BE2C (cell line): ENCODE measurements around the gene SLC35D3.
"Not testable (repeated sequence)": the region's sequence is repeated elsewhere in the genome, so short reads cannot be mapped to it uniquely, and the experiment has no call there.

Experiments used
- DNase-seq: peaks from one replicate; pipeline ENCODE4 v3.0.0-alpha.2; 2020
- H3K27me3 ChIP-seq: fragments of 250-450 bp; sonication (Bioruptor Pico); 2 replicates; pipeline ENCODE4 v1.5.1; 2020; ENCODE audit warnings: mild to moderate bottlenecking
- H3K36me3 ChIP-seq: fragments of 250-450 bp; sonication (Bioruptor Pico); 2 replicates; pipeline ENCODE4 v1.5.1; 2020; ENCODE audit warnings: mild to moderate bottlenecking
- H3K4me1 ChIP-seq: fragments of 250-450 bp; sonication (Bioruptor Pico); 2 replicates; pipeline ENCODE4 v1.5.1; 2020
- H3K4me3 ChIP-seq: 2 replicates; pipeline ENCODE4 v1.5.1; 2011; ENCODE audit warnings: low read depth, low read length
- H3K9me3 ChIP-seq: fragments of 250-450 bp; sonication (Bioruptor Pico); 2 replicates; pipeline ENCODE4 v1.5.1; 2020
- CTCF ChIP-seq: IDR thresholded peaks from 2 replicates; pipeline ENCODE4 v1.5.1; 2012; ENCODE audit warnings: mild to moderate bottlenecking, low read depth, low read length

Gene SLC35D3

GRCh38 chr6:136959471-136959891 is 37.4 kb downstream of the SLC35D3 start:
- Histone ChIP-seq H3K27me3 (no peaks in the 10 kb centered on the region), H3K9me3 (no peaks in the 10 kb centered on the region), H3K36me3 (peaks cover 9% of the 10 kb centered on the region), H3K4me3 (no peak overlapping the region), H3K4me1 (peaks cover 56% of the 10 kb centered on the region)
- DNase-seq, result peak; percentile 53
- no peak for TF ChIP-seq CTCF

- not testable (repeated sequence) for H3K9me3 ChIP-seq, H3K4me3 ChIP-seq, DNase-seq, H3K27me3 ChIP-seq, H3K36me3 ChIP-seq
- peaks cover 56% of the 10 kb centered on the region for H3K4me1 ChIP-seq
Measured at GRCh38 chr6:136959935-136960334, 37.8 kb downstream of the SLC35D3 start.

- DNase-seq, result no peak
- Histone ChIP-seq H3K4me1 (peaks cover 48% of the 10 kb centered on the region), H3K27me3 (no peaks in the 10 kb centered on the region), H3K36me3 (peaks cover 11% of the 10 kb centered on the region), H3K9me3 (no peaks in the 10 kb centered on the region), H3K4me3 (no peak overlapping the region)
- TF ChIP-seq CTCF, result no peak
Measured at GRCh38 chr6:136960781-136961180, 38.7 kb downstream of the SLC35D3 start.

GRCh38 chr6:136961848-136962247 is 39.7 kb downstream of the SLC35D3 start:
- no peak for DNase-seq
- TF ChIP-seq CTCF, result no peak
- H3K27me3 ChIP-seq, result no peaks in the 10 kb centered on the region
- H3K36me3 ChIP-seq, result peaks cover 11% of the 10 kb centered on the region
- no peaks in the 10 kb centered on the region for H3K9me3 ChIP-seq
- peaks cover 42% of the 10 kb centered on the region for H3K4me1 ChIP-seq
- no peak overlapping the region for H3K4me3 ChIP-seq

GRCh38 chr6:136962661-136963060 is 40.6 kb downstream of the SLC35D3 start:
- Histone ChIP-seq H3K4me3 (no peak overlapping the region), H3K27me3 (no peaks in the 10 kb centered on the region), H3K9me3 (no peaks in the 10 kb centered on the region), H3K36me3 (peaks cover 11% of the 10 kb centered on the region), H3K4me1 (peaks cover 37% of the 10 kb centered on the region)
- TF ChIP-seq CTCF, result no peak
- peak; percentile 79 for DNase-seq

GRCh38 chr6:136963259-136963658 is 41.2 kb downstream of the SLC35D3 start:
- H3K4me1 ChIP-seq, result peaks cover 42% of the 10 kb centered on the region
- H3K27me3 ChIP-seq, result no peaks in the 10 kb centered on the region
- TF ChIP-seq CTCF, result no peak
- H3K36me3 ChIP-seq, result peaks cover 11% of the 10 kb centered on the region
- H3K4me3 ChIP-seq, result no peak overlapping the region
- DNase-seq, result no peak
- H3K9me3 ChIP-seq, result no peaks in the 10 kb centered on the region

- H3K4me3 ChIP-seq, result no peak overlapping the region
- H3K9me3 ChIP-seq, result no peaks in the 10 kb centered on the region
- H3K27me3 ChIP-seq, result no peaks in the 10 kb centered on the region
- peaks cover 41% of the 10 kb centered on the region for H3K4me1 ChIP-seq
- no peak for TF ChIP-seq CTCF
- no peak for DNase-seq
- peaks cover 11% of the 10 kb centered on the region for H3K36me3 ChIP-seq
Measured at GRCh38 chr6:136964398-136964797, 42.3 kb downstream of the SLC35D3 start.
